HG03521 (cell line): ENCODE measurements around the gene HNRNPR.

Source experiments
- ATAC-seq: cut with Tn5 transposase; IDR thresholded peaks from one replicate; pipeline ENCODE4 v1.9.1; 2021; ENCODE audit warnings: mild to moderate bottlenecking, moderate library complexity; ENCODE audit not compliant: unreplicated experiment

HNRNPR gene

GRCh38 chr1:23369335-23370013 is 25.4 kb upstream of the HNRNPR start, which contains the start of gene ZNF436:
ZNF436 (minus strand) TSS chr1:23369836; CDS start chr1:23368005, 1,831 bp downstream.
- ATAC-seq: no peak

DNA sequence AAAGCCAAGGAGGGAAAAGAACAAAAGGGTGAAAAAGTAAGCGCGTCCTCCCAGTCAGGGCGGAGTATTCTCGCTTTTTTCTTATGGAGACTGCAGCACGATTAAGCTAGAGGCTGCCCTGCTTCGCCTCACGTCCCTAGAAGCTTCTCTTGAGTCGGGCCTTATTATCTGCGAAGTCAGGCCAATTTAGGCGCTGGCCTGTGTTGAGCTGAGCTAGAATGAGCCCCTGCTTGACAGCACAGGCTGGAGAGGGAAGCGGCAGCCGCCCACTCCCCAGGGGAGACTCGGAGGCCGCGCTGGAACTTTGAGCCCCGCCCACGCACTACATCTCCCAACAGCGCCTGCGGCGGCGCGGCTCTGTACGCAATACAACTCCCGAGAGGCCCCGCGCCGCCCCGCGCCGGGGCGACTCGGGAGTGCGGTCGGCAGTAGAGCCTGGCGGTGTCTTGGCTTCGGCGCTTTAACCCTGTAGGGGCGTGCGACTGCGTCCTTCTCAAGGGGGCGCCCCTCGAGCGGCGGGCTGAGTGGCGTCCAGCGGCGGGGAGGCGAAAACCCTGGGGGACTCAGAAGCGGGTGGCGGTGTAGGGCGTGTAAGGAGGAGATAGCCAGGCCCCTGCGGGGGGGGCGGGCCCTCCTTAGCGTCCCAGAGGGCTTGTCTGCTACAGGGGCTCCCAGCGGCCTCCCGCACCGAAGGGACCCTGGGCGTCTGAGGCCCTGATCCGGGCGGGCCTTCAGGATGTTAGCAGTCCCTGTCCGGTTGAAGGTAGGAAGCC is 24.7 kb upstream of the HNRNPR start:
- ATAC-seq: peak; percentile 67

DNA sequence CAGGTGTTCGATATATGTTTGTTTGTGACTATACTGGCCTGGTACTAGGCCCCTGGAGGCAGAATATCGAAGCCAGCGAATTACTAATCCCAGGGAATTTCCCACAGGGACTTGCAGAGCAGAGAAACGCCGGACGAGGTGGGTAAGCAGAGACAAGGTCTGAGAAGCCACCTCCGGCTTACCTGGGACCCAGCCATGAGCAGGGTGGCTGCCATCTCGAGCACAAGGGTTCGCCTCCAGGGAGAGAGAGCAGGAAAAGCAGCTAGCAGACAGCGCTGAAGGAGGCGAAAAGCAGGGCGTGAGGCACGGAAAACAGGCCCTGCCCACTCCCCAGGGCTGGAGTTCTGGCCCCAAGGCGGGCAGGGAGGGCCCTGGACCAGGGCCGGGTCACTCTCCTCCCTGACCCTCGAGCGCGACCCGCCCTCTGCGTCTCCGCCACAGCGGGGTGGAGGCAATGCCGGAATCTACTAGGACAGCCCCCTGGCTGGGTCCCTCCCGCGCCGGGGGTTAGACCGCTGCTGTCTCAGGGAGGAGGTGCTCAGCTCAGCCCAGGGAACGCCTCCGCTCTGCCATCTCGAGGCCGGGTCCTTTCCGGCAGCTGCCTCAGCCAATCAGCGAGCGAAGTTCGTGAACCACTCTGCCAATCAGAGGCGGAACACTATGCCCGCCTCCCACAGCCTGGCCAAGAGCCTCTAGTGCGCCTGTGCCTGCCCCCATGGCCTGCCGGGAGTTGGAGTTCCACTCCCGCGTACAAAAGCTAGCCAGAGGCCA is 23.9 kb upstream of the HNRNPR start:
- peak; percentile 90 for ATAC-seq

GRCh38 chr1:23367451-23367790 is 23.3 kb upstream of the HNRNPR start:
- ATAC-seq: no peak

GRCh38 chr1:23366598-23366997 is 22.5 kb upstream of the HNRNPR start:
- no peak for ATAC-seq

DNA sequence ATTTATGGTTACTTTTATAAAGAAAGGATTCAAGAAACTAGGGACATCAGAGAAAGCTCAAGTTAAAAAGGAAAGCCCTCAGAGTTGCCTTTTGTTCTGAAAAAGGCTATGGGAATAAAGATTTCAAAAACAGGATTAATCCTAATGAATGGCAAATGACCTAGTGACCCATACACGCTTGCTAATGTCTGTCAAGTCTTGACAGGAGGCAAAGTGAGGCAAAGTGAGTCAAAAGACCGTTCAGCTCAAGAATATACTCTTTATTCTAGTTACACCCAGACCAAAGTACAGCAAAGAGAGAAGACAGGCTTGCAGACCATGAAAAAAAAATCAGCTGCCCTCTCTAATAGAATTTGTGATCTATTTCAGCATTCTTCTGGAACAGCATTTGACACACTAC is 22.1 kb upstream of the HNRNPR start:
- no peak for ATAC-seq

DNA sequence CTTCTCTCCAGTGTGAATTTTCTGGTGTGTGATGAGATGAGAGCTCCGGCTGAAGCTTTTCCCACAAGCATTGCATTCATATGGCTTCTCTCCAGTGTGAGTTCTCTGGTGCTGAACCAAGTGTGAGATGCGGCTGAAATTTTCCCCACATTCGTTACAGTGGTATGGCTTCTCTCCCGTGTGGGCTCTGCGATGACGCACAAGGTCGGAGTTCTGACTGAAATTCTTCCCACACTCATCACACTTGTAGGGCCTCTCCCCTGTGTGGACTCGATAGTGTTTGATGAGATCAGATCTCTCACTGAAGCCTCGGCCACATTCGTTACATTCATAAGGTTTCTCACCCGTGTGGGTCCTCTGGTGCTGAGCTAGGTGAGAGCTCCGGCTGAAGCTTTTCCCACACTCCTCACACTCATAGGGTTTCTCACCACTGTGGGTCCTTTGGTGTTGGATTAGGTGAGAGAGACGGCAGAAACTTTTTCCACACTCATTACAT is 18.2 kb upstream of the HNRNPR start:
- no peak for ATAC-seq

- no peak for ATAC-seq
These were observed 14.3 kb upstream of the HNRNPR start for GRCh38 chr1:23358310-23358875.

- no peak for ATAC-seq
These were observed 13.2 kb upstream of the HNRNPR start for GRCh38 chr1:23357138-23357908.

- no peak for ATAC-seq
These were observed 12.5 kb upstream of the HNRNPR start for GRCh38 chr1:23356471-23357137.

DNA sequence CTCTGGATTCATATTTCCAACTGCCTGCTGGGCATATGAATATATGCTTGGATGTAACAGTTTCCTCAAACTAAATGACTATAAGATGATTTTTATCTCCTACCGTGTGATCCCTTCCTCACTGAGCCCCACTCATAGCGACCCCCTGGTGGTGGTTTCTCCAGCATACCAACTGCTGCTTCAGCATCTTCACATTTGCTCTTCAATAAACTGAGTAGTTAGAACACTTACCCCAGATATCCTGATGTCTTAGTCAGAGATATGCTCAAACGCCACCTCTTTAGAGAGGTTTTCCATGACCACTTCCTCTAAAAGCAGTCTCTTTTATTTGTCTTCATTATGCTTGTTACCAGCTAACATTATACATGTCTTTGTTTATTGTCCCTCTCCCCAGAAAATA is 10.2 kb upstream of the HNRNPR start:
- ATAC-seq: no peak

- ATAC-seq: no peak
These were observed 8.1 kb upstream of the HNRNPR start for GRCh38 chr1:23352096-23352695.

DNA sequence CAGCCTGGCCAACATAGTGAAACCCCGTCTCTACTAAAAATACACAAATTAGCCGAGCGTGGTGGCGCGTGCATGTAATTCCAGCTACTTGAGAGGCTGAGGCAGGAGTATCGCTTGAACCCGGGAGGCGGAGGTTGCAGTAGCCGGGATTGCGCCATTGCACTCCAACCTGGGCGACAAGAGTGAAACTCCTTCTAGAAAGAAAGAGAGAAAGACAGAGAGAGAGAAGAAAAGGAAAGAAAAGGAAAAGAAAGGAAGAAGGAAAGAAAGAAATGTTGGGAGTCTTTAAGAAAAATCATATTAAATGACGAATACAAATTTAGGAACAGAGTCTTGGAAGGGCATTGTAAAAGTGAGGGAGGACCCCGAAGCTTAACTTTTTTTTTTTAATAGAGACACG is 1.8 kb upstream of the HNRNPR start:
- no peak for ATAC-seq

- ATAC-seq: no peak
These were observed 946 bp upstream of the HNRNPR start for GRCh38 chr1:23344987-23345472.

DNA sequence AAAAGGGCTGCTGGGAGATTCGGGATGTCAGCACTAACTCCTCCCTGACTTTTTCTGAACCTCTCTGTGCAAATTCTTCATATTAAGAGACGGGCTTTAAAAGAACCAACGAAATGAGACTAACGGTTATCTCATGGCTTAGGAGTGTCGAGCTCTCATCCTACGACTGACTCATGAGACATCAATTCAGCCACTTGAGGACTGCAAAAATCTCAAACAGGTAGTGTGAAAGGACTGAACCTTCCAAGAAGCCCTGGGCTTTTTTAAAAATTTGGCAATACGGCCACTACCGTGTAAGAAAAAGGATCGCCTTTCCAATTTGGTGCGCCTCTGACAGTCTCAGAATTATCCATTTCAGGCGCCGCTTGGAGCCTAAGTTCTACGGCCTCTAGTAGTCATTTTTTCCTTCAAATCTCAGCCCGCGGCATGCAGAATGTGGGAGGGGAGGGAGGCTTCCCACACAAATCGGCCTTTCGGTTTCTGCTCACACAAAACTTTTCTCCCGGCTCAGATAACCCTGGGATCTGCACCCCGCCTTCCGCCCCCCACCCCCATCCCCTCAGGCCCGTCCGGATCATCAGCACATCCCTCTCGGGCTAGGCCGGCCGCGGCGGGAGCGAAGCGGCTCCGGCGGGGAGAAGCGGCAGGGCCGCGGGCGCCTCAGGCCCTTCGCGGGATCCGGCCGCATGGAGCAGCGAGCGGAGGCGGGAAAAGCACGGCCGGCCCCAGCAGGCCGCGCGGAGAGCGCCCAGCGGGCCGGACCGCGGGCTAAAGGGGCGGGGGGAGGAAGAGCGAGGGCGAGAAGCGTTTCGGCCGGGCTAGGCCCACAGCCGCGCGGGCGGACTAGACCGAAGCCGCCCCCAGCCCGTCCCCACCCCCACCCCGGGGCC is 618 bp downstream of the HNRNPR start:
- ATAC-seq: peak; percentile 16

DNA sequence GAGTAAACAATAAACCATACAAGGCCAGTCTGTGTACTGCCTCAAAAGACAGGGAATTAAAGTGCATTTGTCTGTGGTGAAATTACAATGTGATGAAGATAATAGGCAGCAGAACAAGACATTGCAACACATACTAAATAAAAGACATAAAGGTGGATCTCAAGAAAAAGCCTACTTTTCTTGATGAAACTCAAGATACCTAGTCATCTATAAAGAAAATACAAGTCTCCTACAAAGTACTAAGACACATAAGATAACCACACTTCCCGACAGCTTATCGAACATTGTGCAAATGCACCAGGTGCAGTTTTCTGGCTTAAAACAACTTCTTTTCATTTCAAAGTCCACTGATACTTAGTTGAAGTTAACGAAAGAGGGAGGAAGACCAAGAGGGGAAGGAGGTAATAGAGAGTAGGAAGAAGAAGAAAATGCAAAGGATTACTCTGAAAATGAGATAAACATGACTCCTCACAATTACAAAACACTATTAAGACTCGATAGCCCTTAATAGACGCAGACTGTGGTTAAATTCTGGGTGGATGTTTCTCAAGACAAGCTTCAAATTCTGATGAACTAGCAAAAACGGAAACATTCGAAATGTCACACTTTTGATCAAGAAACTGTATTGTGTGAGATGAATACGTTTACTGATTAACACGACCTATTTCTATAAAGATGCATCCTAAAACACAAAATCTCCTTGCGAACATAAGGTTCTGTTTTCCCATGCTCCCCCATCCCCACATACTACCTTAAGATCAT is 2.0 kb downstream of the HNRNPR start:
- ATAC-seq: no peak

DNA sequence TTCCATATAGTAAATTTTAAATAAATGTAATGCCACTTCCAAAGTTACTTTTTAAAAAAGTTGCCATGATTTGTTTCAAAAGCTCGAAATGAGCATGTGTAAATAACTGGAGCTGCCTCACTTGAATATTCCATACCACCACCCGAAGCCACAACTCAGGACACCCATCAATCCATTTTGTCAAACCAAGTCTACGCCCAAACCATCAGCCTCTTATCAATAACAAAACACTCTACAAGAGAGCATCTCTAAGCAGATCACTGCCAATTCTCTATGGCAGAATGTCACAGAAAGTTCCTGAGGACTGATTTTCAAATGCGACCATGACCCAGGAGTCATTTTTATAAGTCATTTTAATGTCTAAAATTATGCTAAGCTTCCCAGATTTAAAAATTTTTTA is 4.5 kb downstream of the HNRNPR start:
- ATAC-seq: no peak

GRCh38 chr1:23337869-23338268 is 6.2 kb downstream of the HNRNPR start:
- ATAC-seq: no peak
